ENCODE results near the gene RAPGEF5. TPM values are rescaled to one million over a fixed set of nuclear protein-coding genes. Genes with fewer than 3 reads are reported as not detected.

Gene RAPGEF5
- total RNA-seq, 1 donor from 2014 or later: 56.9 TPM

- DNase-seq (ENCODE audit: low spot score): no peak
These were observed 21.4 kb upstream of the RAPGEF5 start for GRCh38 chr7:22378199-22378980.

GRCh38 chr7:22377703-22378102 is 20.7 kb upstream of the RAPGEF5 start:
- DNase-seq (ENCODE audit: low spot score): no peak

- DNase-seq (ENCODE audit: low spot score): no peak
These were observed 18.6 kb upstream of the RAPGEF5 start for GRCh38 chr7:22375359-22376048.

DNA sequence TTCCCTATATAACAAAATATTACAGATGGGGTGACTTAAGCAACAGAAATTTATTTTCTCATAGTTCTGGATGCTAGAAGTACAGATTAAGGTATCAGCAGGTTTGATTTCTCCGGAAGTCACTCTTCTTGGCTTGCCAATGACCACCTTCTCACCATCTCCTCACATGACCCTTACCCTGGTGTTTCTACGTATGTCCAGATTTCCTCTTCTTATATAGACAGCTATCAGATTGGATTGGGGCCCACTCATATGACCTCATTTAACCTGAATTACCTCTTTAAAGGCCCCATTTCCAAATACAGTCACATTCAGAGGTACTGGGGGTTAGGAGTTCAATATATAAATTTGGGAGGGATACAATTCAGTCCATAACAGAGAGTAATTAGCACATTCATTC is 17.0 kb upstream of the RAPGEF5 start:
- DNase-seq (ENCODE audit: low spot score): no peak

DNA sequence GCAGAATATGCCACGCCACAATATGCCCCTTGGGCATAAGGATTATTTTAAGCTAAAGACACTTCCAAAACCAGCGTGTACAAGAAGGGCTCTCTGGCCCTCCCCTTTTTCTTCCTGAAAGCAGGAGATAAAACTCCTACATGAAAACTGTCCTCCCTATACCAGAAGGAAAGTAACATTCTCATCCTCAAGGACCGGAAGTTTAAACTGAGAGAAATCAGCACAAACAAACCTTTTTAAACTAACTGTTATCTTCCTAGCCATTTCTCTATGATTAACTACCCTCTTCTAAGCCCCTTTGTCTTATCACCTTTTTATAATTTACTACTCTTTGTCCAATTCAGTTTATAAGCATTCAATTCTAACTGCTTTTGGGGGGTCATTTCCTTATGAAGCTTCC is 16.4 kb upstream of the RAPGEF5 start:
- DNase-seq (ENCODE audit: low spot score): no peak

DNA sequence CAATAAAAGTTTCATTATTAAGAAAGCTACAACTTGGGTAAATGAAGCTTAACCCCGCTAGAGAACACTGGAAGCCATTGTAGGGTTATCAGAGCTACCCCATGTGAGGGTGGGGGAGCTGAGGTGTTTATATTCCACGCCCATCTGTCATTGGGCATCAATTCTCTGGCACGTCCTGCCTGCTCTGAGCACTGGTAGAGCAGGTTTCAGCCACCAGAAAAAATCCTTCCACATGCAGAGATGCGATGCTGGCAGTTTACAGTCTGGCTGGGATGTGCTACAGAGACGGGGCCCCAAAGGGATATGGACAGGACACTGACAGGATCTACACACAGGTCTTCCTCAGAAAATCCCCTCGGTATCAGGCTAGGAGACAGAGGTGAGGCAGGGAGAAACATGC is 15.9 kb upstream of the RAPGEF5 start:
- DNase-seq (ENCODE audit: low spot score): no peak

DNA sequence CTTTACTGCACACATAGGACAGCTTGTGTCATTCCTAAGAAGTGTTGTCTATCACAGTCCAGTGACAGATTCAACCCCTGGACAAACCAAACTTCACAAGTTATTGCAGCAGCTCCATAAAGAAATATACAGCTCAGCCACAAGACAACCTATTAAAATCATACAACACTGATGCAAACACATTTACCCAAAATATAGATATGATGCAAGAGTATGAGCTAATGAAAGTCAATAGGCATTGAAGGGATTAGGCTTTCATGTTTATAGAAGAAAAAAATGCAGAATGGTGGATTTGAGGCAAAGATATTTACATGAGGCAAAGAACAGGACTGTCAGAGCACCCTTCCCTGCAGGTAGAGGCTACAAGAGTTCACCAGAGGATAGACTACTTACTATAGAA is 14.9 kb upstream of the RAPGEF5 start:
- no peak for DNase-seq (ENCODE audit: low spot score)

DNA sequence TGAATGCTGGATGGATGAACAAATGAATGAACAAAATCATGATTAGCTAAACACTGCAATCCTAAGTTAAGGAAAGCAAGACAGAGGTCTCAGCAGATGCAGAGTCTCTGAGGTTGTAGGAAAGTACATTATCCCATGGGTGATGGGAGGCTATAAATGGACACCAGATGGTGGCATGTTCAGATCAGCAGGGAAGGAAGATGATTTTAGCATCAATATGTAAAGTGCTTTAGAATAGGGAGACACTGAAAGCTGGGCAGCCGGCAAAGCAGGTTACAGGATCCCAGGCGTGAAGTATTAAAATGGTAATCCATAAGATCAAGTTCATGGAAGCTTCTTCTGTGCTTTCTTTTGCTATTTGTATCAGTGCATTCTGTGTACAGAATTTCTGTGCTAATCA is 7.9 kb upstream of the RAPGEF5 start:
- no peak for DNase-seq (ENCODE audit: low spot score)

- DNase-seq (ENCODE audit: low spot score): no peak
These were observed 6.9 kb upstream of the RAPGEF5 start for GRCh38 chr7:22363756-22364422.

- DNase-seq (ENCODE audit: low spot score): no peak
These were observed 4.8 kb upstream of the RAPGEF5 start for GRCh38 chr7:22361795-22362194.

DNA sequence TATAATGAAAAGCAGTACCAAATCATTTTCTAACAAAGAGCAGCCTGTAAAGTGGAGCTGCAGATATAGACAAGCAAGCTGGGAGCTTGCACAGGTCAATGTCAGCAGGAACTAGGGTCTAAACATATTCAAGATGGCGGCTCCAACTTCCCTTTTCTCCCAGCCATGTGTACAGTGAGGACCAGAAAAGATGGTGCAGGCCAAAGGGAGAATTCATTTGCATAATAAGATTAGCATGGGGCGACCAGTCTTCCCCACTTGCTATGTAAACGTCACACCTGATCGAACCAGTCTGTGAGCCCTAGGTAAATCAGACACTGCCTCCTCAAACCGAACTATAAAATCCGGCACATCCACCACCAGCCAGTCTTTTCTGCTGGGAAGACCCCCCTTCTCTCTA is 4.4 kb upstream of the RAPGEF5 start:
- no peak for DNase-seq (ENCODE audit: low spot score)

DNA sequence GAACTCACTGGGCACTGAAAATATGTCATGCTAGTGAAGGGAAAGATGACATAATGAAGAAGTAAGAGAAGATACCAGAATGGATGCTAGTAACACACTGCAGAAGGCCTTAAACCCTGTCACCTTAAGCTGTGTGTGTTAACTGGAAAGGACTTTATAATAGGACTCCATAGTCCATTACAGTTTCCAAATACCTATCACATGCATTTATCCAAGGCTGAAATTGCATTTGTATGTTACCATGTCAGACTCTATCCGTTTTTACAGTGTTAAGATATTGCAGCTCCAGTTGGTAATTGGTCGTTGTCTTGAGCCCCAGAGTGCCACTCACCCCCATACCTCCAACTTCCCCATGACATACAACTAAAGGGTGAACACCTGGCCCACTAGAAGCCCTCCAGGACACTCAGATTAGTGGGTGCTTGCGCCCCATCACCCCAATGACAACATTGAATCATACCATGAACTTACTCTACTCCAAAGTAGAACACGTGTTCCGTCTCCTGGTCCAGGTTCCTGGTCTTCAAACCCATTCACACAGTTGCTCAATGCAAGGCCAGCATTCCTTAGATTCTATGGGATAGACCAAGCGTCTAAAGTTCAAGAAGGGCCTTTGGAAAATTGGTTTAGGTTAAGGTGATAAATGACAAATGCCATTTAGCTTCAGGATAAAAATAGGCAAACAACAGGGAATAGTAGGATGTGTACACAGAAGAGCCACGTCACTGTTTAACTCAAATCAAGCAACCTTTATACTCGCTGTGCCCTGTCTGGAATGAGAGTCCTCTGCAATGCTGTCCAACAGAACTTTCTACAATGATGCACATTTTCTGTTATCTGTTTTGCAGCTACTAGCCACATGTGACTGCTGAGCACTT is 2.1 kb upstream of the RAPGEF5 start:
- no peak for DNase-seq (ENCODE audit: low spot score)

DNA sequence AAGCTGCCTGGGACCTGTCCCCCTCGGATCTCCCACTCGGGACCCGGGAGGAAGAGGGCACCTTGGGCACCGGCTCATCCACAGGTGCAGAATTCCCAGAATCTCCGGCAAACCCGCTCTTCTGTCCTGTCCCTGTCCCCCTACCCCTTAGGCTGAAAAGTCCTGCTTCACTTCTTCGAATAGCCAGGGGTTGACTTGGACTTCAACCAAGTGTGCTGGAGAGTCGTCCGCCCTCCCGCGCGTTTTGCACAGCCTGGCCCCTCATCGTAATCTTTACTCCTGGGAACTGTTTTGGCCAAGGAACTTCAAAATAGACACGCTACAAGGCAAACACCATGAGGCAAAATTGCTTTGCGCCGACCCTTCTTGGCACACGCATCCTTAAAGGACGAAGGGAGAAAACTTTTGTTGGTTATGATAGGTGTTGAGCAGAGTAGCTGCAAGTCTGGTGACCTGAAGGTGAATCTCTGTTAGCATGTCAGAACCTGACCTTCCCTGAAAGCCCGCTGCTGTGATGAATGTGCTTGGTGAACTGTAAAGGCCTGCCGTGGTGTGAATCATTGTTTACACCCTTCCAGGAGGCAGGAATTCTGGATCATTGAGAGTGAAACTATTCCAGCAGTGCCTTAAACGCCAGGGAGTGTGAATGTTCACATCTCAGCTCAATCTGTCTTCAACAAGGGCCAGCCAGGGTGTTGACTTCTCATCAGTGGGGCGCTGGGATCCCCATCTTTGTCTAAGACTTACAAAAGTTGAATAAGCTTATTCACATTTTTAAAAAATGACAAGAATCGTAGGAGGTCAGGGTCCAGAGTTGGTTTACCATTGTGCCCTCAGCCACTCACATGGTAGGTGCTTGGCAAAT is 589 bp upstream of the RAPGEF5 start:
- no peak for DNase-seq (ENCODE audit: low spot score)

- DNase-seq (ENCODE audit: low spot score): no peak
These were observed 803 bp downstream of the RAPGEF5 start for GRCh38 chr7:22356010-22356691.

DNA sequence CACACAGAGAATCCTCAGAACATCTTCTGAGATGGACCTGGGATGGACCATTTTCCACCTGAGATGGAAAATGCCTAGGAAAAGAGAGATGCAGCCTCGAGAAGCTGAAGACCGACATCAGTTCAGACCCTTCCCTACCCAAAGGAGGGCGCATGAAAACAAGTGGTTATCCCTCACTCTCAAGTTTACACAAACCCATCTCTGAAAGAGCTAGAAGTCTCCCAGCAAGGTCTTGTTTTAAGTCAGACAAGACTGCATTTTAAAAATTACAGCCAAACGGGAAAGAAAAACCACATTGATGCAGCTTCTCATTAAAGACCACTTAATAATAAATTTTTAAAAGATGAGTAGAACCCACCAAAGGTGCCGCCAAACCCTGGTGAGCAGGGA is 1.3 kb downstream of the RAPGEF5 start:
- DNase-seq (ENCODE audit: low spot score): no peak

- no peak for DNase-seq (ENCODE audit: low spot score)
These were observed 2.5 kb downstream of the RAPGEF5 start for GRCh38 chr7:22354462-22354861.

DNA sequence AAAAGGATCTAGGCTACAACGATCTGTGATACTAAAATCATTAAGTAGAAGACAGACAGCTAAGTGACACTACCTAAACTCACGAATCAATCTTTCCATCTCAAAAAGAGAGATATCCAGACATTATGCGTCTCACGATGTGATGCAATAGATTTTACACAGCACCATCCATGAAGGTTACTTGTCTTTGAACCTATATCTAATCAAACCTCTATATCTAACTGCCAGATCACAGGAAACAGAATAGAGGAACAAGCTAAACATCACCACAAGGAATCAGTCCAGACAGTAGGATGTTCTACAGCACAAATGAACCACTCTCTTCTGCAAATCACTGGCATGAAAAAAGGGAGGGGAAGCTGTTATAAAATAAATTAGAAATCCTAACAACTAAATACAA is 4.1 kb downstream of the RAPGEF5 start:
- DNase-seq (ENCODE audit: low spot score): no peak

GRCh38 chr7:22351878-22352277 is 5.1 kb downstream of the RAPGEF5 start:
- DNase-seq (ENCODE audit: low spot score): no peak

GRCh38 chr7:22351329-22351692 is 5.6 kb downstream of the RAPGEF5 start:
- DNase-seq (ENCODE audit: low spot score): no peak

Measured in ureter (tissue), 1 donor.